ENCODE results near the gene ST6GALNAC1.
"Not testable (repeated sequence)": the region's sequence is repeated elsewhere in the genome, so short reads cannot be mapped to it uniquely, and the experiment has no call there.

Gene ST6GALNAC1

DNA sequence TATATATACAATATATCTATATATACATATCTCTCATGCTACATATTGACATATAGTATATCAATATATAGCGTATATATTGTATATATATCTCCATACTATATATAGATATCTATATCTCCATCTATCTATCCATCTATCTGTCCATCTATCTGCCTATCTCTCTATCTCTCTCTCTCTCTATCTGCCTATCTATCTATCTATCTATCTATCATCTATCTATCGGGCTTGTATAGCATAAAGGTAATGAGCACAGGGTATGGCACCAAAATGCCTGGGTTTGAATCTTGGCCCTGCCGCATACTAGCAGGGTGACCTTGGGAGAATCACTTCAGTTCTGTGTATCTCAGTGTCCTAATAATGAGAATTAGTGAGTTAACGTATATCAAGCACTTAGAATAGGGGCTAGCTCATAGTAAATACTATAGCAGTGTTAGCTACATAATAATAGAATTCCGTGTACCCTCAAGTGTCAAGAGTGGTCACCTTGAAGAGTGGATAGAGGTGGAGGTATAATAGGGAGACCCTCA is 1.5 kb downstream of the ST6GALNAC1 start:
- no peak overlapping the region for H3K27ac ChIP-seq
- TF ChIP-seq ZFX (IDR thresholded peaks at IDR 0.05; ENCODE audit: borderline replicate concordance): no peak
- TF ChIP-seq, protein P1, sequence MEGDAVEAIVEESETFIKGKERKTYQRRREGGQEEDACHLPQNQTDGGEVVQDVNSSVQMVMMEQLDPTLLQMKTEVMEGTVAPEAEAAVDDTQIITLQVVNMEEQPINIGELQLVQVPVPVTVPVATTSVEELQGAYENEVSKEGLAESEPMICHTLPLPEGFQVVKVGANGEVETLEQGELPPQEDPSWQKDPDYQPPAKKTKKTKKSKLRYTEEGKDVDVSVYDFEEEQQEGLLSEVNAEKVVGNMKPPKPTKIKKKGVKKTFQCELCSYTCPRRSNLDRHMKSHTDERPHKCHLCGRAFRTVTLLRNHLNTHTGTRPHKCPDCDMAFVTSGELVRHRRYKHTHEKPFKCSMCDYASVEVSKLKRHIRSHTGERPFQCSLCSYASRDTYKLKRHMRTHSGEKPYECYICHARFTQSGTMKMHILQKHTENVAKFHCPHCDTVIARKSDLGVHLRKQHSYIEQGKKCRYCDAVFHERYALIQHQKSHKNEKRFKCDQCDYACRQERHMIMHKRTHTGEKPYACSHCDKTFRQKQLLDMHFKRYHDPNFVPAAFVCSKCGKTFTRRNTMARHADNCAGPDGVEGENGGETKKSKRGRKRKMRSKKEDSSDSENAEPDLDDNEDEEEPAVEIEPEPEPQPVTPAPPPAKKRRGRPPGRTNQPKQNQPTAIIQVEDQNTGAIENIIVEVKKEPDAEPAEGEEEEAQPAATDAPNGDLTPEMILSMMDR (IDR thresholded peaks at IDR 0.05): no peak

- no peak overlapping the region for H3K27ac ChIP-seq
- TF ChIP-seq, protein P1 (IDR thresholded peaks at IDR 0.05): no peak
- TF ChIP-seq ZFX (IDR thresholded peaks at IDR 0.05; ENCODE audit: borderline replicate concordance): no peak
Measured at GRCh38 chr17:76641501-76641900, 2.1 kb downstream of the ST6GALNAC1 start.

- H3K27ac ChIP-seq: no peak overlapping the region
- TF ChIP-seq, protein P1 (IDR thresholded peaks at IDR 0.05): no peak
- no peak for TF ChIP-seq ZFX (IDR thresholded peaks at IDR 0.05; ENCODE audit: borderline replicate concordance)
Measured at GRCh38 chr17:76640550-76641380, 2.8 kb downstream of the ST6GALNAC1 start.

GRCh38 chr17:76638263-76638662 is 5.3 kb downstream of the ST6GALNAC1 start:
- no peak for TF ChIP-seq ZFX (IDR thresholded peaks at IDR 0.05; ENCODE audit: borderline replicate concordance)
- TF ChIP-seq, protein P1 (IDR thresholded peaks at IDR 0.05): no peak

GRCh38 chr17:76636486-76637206 is 6.9 kb downstream of the ST6GALNAC1 start:
- not testable (repeated sequence) for H3K27ac ChIP-seq

More at GRCh38 chr17:76638263-76638662, 5.3 kb downstream of the ST6GALNAC1 start:
- H3K27ac ChIP-seq: no peak overlapping the region

GRCh38 chr17:76635659-76636360 is 7.7 kb downstream of the ST6GALNAC1 start:
- TF ChIP-seq, protein P1 (IDR thresholded peaks at IDR 0.05): no peak
- no peak for TF ChIP-seq ZFX (IDR thresholded peaks at IDR 0.05; ENCODE audit: borderline replicate concordance)
- H3K27ac ChIP-seq: no peak overlapping the region

GRCh38 chr17:76635039-76635438 is 8.5 kb downstream of the ST6GALNAC1 start:
- TF ChIP-seq, protein P1 (IDR thresholded peaks at IDR 0.05): no peak
- TF ChIP-seq ZFX (IDR thresholded peaks at IDR 0.05; ENCODE audit: borderline replicate concordance): no peak
- no peak overlapping the region for H3K27ac ChIP-seq
